GM23248 (cell line): ENCODE results near the gene CGNL1. TPM values are rescaled to one million over a fixed set of nuclear protein-coding genes. Genes with fewer than 3 reads are reported as not detected.

Source experiments
- DNase-seq: peaks from one replicate; pipeline ENCODE4 v3.0.0-alpha.2; 2015
- H2AFZ ChIP-seq: fragments of 200-600 bp; sonication (generic); 2 replicates; pipeline ENCODE4 v1.6.1; 2016; ENCODE audit warnings: antibody characterized with exemption
- H3F3A ChIP-seq: fragments of 200-600 bp; sonication (generic); 2 replicates; pipeline ENCODE4 v1.6.1; 2016; ENCODE audit warnings: mild to moderate bottlenecking, antibody characterized with exemption, mixed run types; ENCODE audit not compliant: insufficient read depth
- H3K27ac ChIP-seq: fragments of 200-600 bp; sonication (generic); 2 replicates; pipeline ENCODE4 v1.5.1; 2016; ENCODE audit warnings: mild to moderate bottlenecking
- H3K27me3 ChIP-seq: fragments of 200-600 bp; sonication (generic); replicated peaks from 2 replicates; pipeline ENCODE4 v1.6.1; 2016; ENCODE audit warnings: mild to moderate bottlenecking; ENCODE audit not compliant: insufficient read depth
- H3K36me3 ChIP-seq: fragments of 200-600 bp; sonication (generic); 2 replicates; pipeline ENCODE4 v1.6.1; 2016; ENCODE audit warnings: low read depth, mild to moderate bottlenecking
- H3K4me1 ChIP-seq: fragments of 200-600 bp; sonication (generic); 2 replicates; pipeline ENCODE4 v1.6.1; 2016; ENCODE audit warnings: mild to moderate bottlenecking; ENCODE audit not compliant: insufficient read depth
- H3K4me2 ChIP-seq: fragments of 200-600 bp; sonication (generic); one replicate; pipeline ENCODE4 v1.6.1; 2016; ENCODE audit warnings: mild to moderate bottlenecking; ENCODE audit not compliant: unreplicated experiment
- H3K4me3 ChIP-seq: fragments of 200-600 bp; sonication (generic); 2 replicates; pipeline ENCODE4 v1.5.1; 2016; ENCODE audit warnings: mild to moderate bottlenecking
- H3K79me2 ChIP-seq: fragments of 200-600 bp; sonication (generic); 2 replicates; pipeline ENCODE4 v1.6.1; 2016; ENCODE audit warnings: mild to moderate bottlenecking; ENCODE audit not compliant: insufficient read depth
- H3K9ac ChIP-seq: fragments of 200-600 bp; sonication (generic); 2 replicates; pipeline ENCODE4 v1.6.1; 2016; ENCODE audit warnings: mild to moderate bottlenecking
- H3K9me2 ChIP-seq: fragments of 200-600 bp; sonication (generic); 2 replicates; pipeline ENCODE4 v1.6.1; 2016; ENCODE audit warnings: mixed run types, mild to moderate bottlenecking, moderate library complexity; ENCODE audit not compliant: insufficient read depth
- H3K9me3 ChIP-seq: fragments of 200-600 bp; sonication (generic); one replicate; pipeline ENCODE4 v1.6.1; 2017; ENCODE audit warnings: low read depth
- H4K20me1 ChIP-seq: fragments of 200-600 bp; sonication (generic); 2 replicates; pipeline ENCODE4 v1.6.0; 2016; ENCODE audit not compliant: insufficient read depth
- EZH2 ChIP-seq: fragments of 200-600 bp; sonication (generic); IDR thresholded peaks from 2 replicates; pipeline ENCODE4 v1.6.1; 2018; ENCODE audit warnings: antibody characterized with exemption, mild to moderate bottlenecking; ENCODE audit not compliant: insufficient read depth, poor library complexity, severe bottlenecking
- EZH2phosphoT487 ChIP-seq: fragments of 200-600 bp; sonication (generic); IDR thresholded peaks from 2 replicates; pipeline ENCODE4 v1.6.1; 2018; ENCODE audit warnings: antibody characterized with exemption, moderate library complexity, mild to moderate bottlenecking, low read depth; ENCODE audit not compliant: insufficient read depth
- WGBS, 2 experiments: methylation state at CpG; one replicate each; pipeline ENCODE4 v1.1.6; 2015 to 2017; ENCODE audit warnings: low lambda C conversion rate in 2 of 2, low coverage in 1 of 2; ENCODE audit errors: missing lambda C conversion rate in 2 of 2; 5-methylcytosine and 5-hydroxymethylcytosine counted together
- in situ Hi-C: fragments of 300-500 bp; cut with MboI; formaldehyde crosslinking; loops from 2 replicates; pipeline ENCODE4 v1.15.0; 2020
- polyA plus RNA-seq: library from polyadenylated mRNA; unstranded; fragments of >200 nt; fragmentation: Nextera tagmentation; extraction: Ambion mirVana; gene quantifications from 2 replicates; pipeline ENCODE4 v1.2.1, GENCODE V29; 2016
- total RNA-seq: library from RNA; depleted of rRNA; stranded (reverse); fragments of >200 nt; shearing (Covaris generic); gene quantifications from 2 replicates; pipeline ENCODE4 v1.2.3, GENCODE V29; 2014

CGNL1 gene
- total and polyA plus RNA-seq, 2 experiments from 2014 or later: 0.11 TPM

GRCh38 chr15:57401546-57401945, 25.2 kb downstream of the CGNL1 start:
- TF ChIP-seq EZH2 (no peak), EZH2phosphoT487 (no peak)
- Histone ChIP-seq H3K4me3 (no peak overlapping the region), H2AFZ (no peak overlapping the region), H3F3A (no peaks in the 10 kb centered on the region), H4K20me1 (no peaks in the 10 kb centered on the region; the same call in 1 of the 2 replicates), H3K79me2 (no peaks in the 10 kb centered on the region), H3K9me2 (no peaks in the 10 kb centered on the region), H3K9me3 (no peaks in the 10 kb centered on the region), H3K36me3 (no peaks in the 10 kb centered on the region), H3K4me2 (no peak overlapping the region), H3K4me1 (no peaks in the 10 kb centered on the region), H3K9ac (no peak overlapping the region), H3K27me3 (peaks cover 12% of the 10 kb centered on the region), H3K27ac (no peak overlapping the region)
- in situ Hi-C loops: no loop called here
- peak; percentile 20 for DNase-seq
- WGBS, 2 experiments: 93 to 100% methylated on average over 1 of the region's 1 CpG

GRCh38 chr15:57403017-57403416, 26.7 kb downstream of the CGNL1 start:
- Histone ChIP-seq H3K9me2 (no peaks in the 10 kb centered on the region), H3K4me2 (no peak overlapping the region), H3K79me2 (no peaks in the 10 kb centered on the region), H3K9me3 (no peaks in the 10 kb centered on the region), H3K9ac (no peak overlapping the region), H2AFZ (no peak overlapping the region), H3K4me1 (no peaks in the 10 kb centered on the region), H3F3A (no peaks in the 10 kb centered on the region), H4K20me1 (no peaks in the 10 kb centered on the region; the same call in 1 of the 2 replicates), H3K4me3 (no peak overlapping the region), H3K36me3 (no peaks in the 10 kb centered on the region), H3K27ac (no peak overlapping the region), H3K27me3 (peaks cover 12% of the 10 kb centered on the region)
- no peak for DNase-seq
- 30 to 37% methylated on average over 4 of the region's 4 CpGs for WGBS, 2 experiments
- in situ Hi-C loops: no loop called here
- no peak for TF ChIP-seq EZH2
- TF ChIP-seq EZH2phosphoT487: no peak

- Histone ChIP-seq H3K36me3 (no peaks in the 10 kb centered on the region), H2AFZ (no peak overlapping the region), H3K4me1 (no peaks in the 10 kb centered on the region), H4K20me1 (no peaks in the 10 kb centered on the region; the same call in 1 of the 2 replicates), H3K9ac (no peak overlapping the region), H3K9me2 (no peaks in the 10 kb centered on the region), H3K79me2 (no peaks in the 10 kb centered on the region), H3K4me2 (no peak overlapping the region), H3K9me3 (no peaks in the 10 kb centered on the region), H3K27me3 (peaks cover 12% of the 10 kb centered on the region), H3K27ac (no peak overlapping the region), H3K4me3 (no peak overlapping the region), H3F3A (no peaks in the 10 kb centered on the region)
- WGBS, 2 experiments: 36 to 39% methylated on average over 5 of the region's 5 CpGs
- in situ Hi-C loops: no loop called here
- DNase-seq: no peak
- TF ChIP-seq EZH2phosphoT487 (no peak), EZH2 (no peak)
Observed at GRCh38 chr15:57403566-57404325, 27.4 kb downstream of the CGNL1 start.

GRCh38 chr15:57405133-57405532, 28.8 kb downstream of the CGNL1 start:
- H3F3A ChIP-seq: no peaks in the 10 kb centered on the region
- no peak for TF ChIP-seq EZH2phosphoT487
- no peaks in the 10 kb centered on the region for H4K20me1 ChIP-seq
- no peak overlapping the region for H3K27ac ChIP-seq
- DNase-seq: no peak
- in situ Hi-C loops: no loop called here
- WGBS, 2 experiments: 70 to 88% methylated on average over 4 to 5 of the region's 5 CpGs
- no peak overlapping the region for H3K9ac ChIP-seq
- no peak overlapping the region for H2AFZ ChIP-seq
- H3K9me3 ChIP-seq: no peaks in the 10 kb centered on the region
- H3K9me2 ChIP-seq: no peaks in the 10 kb centered on the region
- H3K79me2 ChIP-seq: no peaks in the 10 kb centered on the region
- H3K4me1 ChIP-seq: no peaks in the 10 kb centered on the region
- H3K36me3 ChIP-seq: no peaks in the 10 kb centered on the region
- H3K4me2 ChIP-seq: no peak overlapping the region
- peaks cover 12% of the 10 kb centered on the region for H3K27me3 ChIP-seq
- no peak overlapping the region for H3K4me3 ChIP-seq
